ENCODE data around the gene RGL4.
"Not testable (repeated sequence)": the region's sequence is repeated elsewhere in the genome, so short reads cannot be mapped to it uniquely, and the experiment has no call there.

Gene RGL4

DNA sequence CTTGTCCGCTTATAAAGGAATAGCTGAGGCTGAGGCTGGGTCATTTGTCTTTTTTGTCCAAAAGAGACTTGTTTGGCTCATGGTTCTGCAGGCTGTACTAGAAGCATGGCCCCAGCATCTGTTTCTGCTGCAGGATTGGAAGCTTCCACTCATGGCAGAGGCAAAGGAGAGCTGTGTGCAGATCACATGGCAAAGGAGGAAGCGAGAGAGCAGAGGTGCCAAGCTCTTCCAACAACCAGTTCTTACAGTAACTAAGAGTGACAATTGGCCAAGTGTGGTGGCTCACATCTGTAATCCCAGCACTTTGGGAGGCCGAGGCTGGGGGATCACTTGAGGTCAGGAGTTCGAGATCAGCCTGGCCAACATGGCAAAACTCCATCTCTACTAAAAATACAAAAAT, 37.3 kb downstream of the RGL4 start:
- in situ Hi-C loops (cut with HindIII; ENCODE audit: low sequenced_read_pairs): not testable (repeated sequence)

DNA sequence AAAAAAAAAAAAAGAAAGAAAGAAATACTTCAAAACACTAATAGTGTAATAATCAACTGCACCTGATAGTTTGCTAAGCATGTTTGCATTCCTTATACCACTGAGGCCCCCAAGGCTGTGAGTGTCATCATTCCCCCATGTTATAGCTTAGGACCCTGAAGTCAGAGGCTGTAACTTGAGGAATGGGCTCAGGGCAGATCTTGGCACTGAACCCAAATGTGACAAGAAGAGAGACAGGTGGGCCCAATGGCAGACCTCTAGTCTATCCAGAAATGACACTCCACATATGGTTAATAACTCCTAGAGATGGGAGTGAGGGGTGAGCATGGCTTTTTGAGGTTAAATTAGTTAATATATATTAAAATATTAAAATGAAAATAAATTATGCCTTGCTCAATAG, 46.9 kb downstream of the RGL4 start:
- in situ Hi-C loops (cut with HindIII; ENCODE audit: low sequenced_read_pairs): no loop called here

DNA sequence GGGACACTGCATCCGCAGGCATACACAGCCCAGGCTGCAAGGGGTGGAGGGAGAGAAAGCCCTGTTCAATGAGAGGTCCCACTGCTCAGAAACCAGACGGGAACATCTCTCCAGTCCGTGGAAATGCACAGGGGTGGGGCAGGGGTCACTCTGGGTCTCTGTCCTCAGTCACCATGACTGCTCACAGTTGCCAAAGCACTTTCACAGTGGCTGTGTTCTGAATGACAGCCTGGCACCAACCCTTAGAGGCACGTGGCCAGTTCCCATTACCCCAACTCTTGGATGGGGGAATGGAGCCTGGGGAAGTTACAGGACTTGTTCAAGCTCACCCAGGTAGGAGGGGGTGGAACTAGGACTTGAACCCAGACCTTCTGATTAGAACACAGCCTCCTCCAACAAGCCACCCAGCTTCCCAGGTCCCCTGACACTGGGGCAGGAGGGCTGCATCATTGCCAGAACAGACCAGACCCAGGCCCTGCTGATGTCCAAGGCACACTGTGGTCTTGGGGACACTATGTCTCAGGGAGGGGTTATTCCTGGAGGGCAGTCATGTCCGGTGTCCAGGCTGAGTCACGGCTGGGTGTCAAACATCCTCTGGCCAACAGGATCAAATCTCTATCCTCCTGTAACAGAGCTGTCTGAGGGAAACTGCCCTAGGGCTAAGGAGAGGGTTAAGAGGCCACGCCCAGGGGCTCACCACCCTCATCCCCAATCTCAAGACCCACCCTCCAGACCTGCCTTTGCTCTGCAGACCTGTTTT, 51.9 kb downstream of the RGL4 start:
- in situ Hi-C loops (cut with HindIII; ENCODE audit: low sequenced_read_pairs): no loop called here

DNA sequence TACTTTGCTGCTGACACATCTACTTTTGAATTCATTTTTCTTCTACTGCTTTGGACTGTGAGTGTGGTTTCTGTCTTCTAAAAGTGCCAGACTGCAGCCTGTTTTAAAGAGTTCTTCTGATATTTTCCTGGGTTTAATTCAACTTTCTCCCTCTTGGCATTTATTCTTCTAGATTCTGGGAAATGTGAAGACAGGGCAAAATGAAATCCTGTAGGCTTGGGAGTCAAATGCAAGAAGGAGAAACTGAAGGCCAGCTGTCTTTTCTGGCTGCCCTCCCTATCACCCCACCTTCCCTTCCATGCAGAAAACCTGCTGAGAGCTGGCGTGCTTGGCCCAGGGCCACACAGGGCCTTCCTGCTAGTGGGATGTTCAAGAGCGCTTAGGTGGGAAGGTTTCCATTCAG, 52.5 kb downstream of the RGL4 start:
- in situ Hi-C loops (cut with HindIII; ENCODE audit: low sequenced_read_pairs): no loop called here

DNA sequence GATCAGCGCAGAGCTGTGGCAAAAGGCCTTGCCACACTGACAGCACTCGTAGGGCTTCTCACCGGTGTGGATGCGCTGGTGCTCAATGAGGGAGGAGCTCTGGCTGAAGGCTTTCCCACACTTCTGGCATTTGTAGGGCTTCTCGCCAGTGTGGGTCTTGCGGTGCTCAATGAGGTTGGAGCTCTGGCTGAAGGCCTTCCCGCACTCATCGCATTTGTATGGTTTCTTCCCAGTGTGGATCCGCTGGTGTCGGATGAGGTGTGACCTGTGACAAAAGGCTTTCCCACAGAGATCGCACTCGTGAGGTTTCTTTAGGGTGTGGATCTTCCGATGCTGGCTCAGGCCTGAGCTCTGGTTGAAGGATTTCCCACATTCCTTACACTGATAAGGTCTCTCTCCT, 53.2 kb downstream of the RGL4 start:
- in situ Hi-C loops (cut with HindIII; ENCODE audit: low sequenced_read_pairs): no loop called here

DNA sequence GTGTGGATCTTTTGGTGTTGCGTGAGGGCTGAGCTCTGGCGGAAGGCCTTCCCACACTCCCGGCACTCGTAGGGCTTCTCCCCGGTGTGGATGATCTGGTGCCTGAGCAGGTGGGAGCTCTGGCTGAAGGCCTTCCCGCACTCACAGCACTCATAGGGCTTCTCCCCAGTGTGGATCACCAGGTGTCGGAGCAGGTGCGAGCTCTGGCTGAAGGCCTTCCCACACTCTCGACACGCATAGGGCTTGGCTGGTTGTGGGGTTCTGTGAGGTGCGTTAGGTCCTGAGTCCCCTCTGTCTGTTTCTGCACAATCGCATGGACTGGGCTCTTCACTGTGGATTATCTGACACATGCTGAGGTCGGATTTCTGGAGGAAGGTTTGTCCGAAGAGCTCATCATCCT, 53.7 kb downstream of the RGL4 start:
- in situ Hi-C loops (cut with HindIII; ENCODE audit: low sequenced_read_pairs): no loop called here

DNA sequence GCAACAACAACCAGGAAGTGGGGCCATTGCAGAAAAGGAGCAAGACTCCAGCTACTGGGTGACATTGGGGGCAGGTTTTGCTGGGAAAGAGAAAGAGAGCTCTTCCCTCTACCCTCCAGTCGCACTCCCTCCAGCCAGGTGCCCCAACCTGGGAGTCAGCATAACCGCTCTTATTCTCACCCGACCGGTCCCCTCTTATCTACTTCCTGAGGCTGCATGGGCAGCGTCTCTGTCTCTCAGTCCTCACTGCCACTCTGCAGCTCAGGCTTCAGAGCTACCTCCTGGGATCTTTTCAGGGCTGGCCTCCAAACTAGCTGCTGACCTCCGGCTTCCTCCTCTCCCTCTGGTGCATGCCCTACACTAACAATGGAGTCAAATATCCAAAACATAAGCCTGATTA, 55.0 kb downstream of the RGL4 start:
- in situ Hi-C loops (cut with HindIII; ENCODE audit: low sequenced_read_pairs): no loop called here

Data from DLD1 (cell line).